Measurements from ENCODE around the gene CENPT.

- no peak for TF ChIP-seq CTCF (IDR thresholded peaks at IDR 0.05)
- TF ChIP-seq MAZ (IDR thresholded peaks at IDR 0.05; ENCODE audit: borderline replicate concordance, low read depth, low read length): no peak
- TF ChIP-seq EP300 (IDR thresholded peaks at IDR 0.05): no peak
Observed at GRCh38 chr16:67783353-67783725, 64.2 kb downstream of the CENPT start.
